ENCODE data around the gene CCNY. TPM values are rescaled to one million over a fixed set of nuclear protein-coding genes. Genes with fewer than 3 reads are reported as not detected.

CCNY gene
- total and polyA plus RNA-seq, 2 of the 4 experiments (the other 2 are of a cell fraction), result 38.0 to 131 TPM

DNA sequence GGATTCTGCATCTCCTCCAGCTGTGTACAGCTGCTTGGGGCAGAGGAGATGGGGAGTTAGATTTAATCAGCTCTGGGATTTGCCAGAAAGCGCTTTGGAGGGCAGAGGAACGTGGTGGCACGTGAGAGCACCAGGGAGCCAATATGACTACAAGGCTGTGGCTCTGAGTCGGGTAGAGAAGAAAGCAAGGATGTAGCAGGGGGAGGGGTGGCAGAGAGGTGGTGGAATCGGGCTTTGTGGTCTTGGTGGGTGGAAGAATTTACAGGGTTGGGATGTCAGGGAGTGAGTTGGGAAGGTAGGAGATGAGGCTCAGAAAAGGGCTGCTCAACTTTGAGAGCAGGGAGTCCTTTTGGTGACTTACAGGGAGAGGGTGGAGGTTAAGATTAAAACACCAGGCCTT is 113.6 kb downstream of the CCNY start:
- Histone ChIP-seq H2BK5ac (ENCODE audit: low read depth, low read length, poor library complexity, severe bottlenecking) (no peak overlapping the region), H4K8ac (ENCODE audit: low read depth in 2 of 2, low read length in 2 of 2) (peak overlapping the region in 1 of 2 experiments; percentile 7; a peak in 1 of 4 replicates), H2AK9ac (replicated peaks; ENCODE audit: low read depth, low read length, poor library complexity) (peak overlapping the region; percentile 31), H2BK15ac (ENCODE audit: low read depth, low read length) (peak overlapping the region; percentile 43; the same call in 1 of the 3 replicates), H3K4ac (ENCODE audit: low read depth, low read length) (peak overlapping the region; percentile 43), H3K23ac (ENCODE audit: low read depth, low read length) (peak overlapping the region; percentile 76), H3K27ac (ENCODE audit: insufficient read depth, low read length) (no peak overlapping the region), H3K4me1 (ENCODE audit: control insufficient read depth, insufficient read depth, low read length) (peaks cover 46% of the 10 kb centered on the region), H3K27me3 (ENCODE audit: control insufficient read depth, insufficient read depth, low read length) (no peaks in the 10 kb centered on the region), H3K4me3 (ENCODE audit: insufficient read depth, low read depth, low read length) (no peak overlapping the region), H2BK120ac (ENCODE audit: low read depth, low read length) (no peak overlapping the region), H4K20me1 (ENCODE audit: insufficient read depth, low read length) (peaks cover 67% of the 10 kb centered on the region), H4K5ac (ENCODE audit: low read depth, low read length) (peak overlapping the region; percentile 5; the same call in 1 of the 2 replicates), H2AFZ (replicated peaks; ENCODE audit: low read length, poor library complexity) (no peak overlapping the region), H2BK20ac (ENCODE audit: low read depth, low read length) (no peak overlapping the region), H3K9me1 (ENCODE audit: insufficient read depth, low read length) (peaks cover 47% of the 10 kb centered on the region), H3K56ac (ENCODE audit: extremely low read depth, insufficient read depth, low read length) (no peak overlapping the region), H3K79me1 (ENCODE audit: low read depth in 1 of 2, low read length in 2 of 2) (peaks cover 52 to 80% of the 10 kb centered on the region in 2 experiments), H3K36me3 (ENCODE audit: control insufficient read depth, insufficient read depth, low read length) (no peaks in the 10 kb centered on the region), H3K18ac (ENCODE audit: low read depth, low read length) (no peak overlapping the region), H3K14ac (replicated peaks; ENCODE audit: low read depth, low read length) (peak overlapping the region; percentile 65; the same call in 1 of the 2 replicates), H3K9ac (ENCODE audit: low read depth, low read length) (no peak overlapping the region), H3K9me3 (ENCODE audit: control insufficient read depth, insufficient read depth, low read length) (no peaks in the 10 kb centered on the region), H4K91ac (ENCODE audit: insufficient read depth, low read depth, low read length) (no peak overlapping the region), H3K4me2 (ENCODE audit: low read depth, low read length) (no peak overlapping the region), H2AK5ac (ENCODE audit: low read depth, low read length) (peak overlapping the region; percentile 66)
- ATAC-seq (ENCODE audit: low read depth) (no peak), DNase-seq (no peak)
- intact Hi-C loops (cut with micrococcal nuclease) (no loop called here), dilution Hi-C loops (cut with HindIII; ENCODE audit: low sequenced_read_pairs, unreplicated experiment) (no loop called here), in situ Hi-C loops (cut with MboI; ENCODE audit: low sequenced_read_pairs) (no loop called here)
- ChIA-PET POLR2A (ENCODE audit: unreplicated experiment) (no interaction called here), CTCF (no interaction called here)
- no peak for TF ChIP-seq NFE2L2 (IDR thresholded peaks at IDR 0.05; ENCODE audit: low read depth, low read length)
- TF ChIP-seq SMC3 (IDR thresholded peaks at IDR 0.05; ENCODE audit: low read depth, low read length), result no peak
- TF ChIP-seq FOS (IDR thresholded peaks at IDR 0.05; ENCODE audit: low read depth, low read length), result no peak
- TF ChIP-seq CEBPB (IDR thresholded peaks at IDR 0.05; ENCODE audit: low read depth, low read length), result no peak
- TF ChIP-seq MAFK (IDR thresholded peaks at IDR 0.05; ENCODE audit: low read depth, low read length), result no peak
- TF ChIP-seq, protein P1, sequence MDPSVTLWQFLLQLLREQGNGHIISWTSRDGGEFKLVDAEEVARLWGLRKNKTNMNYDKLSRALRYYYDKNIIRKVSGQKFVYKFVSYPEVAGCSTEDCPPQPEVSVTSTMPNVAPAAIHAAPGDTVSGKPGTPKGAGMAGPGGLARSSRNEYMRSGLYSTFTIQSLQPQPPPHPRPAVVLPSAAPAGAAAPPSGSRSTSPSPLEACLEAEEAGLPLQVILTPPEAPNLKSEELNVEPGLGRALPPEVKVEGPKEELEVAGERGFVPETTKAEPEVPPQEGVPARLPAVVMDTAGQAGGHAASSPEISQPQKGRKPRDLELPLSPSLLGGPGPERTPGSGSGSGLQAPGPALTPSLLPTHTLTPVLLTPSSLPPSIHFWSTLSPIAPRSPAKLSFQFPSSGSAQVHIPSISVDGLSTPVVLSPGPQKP (IDR thresholded peaks at IDR 0.05; ENCODE audit: borderline replicate concordance, low read depth, low read length), result no peak
- TF ChIP-seq MXI1 (IDR thresholded peaks at IDR 0.05; ENCODE audit: borderline replicate concordance, low read depth, low read length), result no peak
- TF ChIP-seq RAD21 (IDR thresholded peaks at IDR 0.05; ENCODE audit: low read length), result no peak
- no peak for TF ChIP-seq CHD1 (IDR thresholded peaks at IDR 0.05; ENCODE audit: low read depth, low read length)
- TF ChIP-seq, protein P2, sequence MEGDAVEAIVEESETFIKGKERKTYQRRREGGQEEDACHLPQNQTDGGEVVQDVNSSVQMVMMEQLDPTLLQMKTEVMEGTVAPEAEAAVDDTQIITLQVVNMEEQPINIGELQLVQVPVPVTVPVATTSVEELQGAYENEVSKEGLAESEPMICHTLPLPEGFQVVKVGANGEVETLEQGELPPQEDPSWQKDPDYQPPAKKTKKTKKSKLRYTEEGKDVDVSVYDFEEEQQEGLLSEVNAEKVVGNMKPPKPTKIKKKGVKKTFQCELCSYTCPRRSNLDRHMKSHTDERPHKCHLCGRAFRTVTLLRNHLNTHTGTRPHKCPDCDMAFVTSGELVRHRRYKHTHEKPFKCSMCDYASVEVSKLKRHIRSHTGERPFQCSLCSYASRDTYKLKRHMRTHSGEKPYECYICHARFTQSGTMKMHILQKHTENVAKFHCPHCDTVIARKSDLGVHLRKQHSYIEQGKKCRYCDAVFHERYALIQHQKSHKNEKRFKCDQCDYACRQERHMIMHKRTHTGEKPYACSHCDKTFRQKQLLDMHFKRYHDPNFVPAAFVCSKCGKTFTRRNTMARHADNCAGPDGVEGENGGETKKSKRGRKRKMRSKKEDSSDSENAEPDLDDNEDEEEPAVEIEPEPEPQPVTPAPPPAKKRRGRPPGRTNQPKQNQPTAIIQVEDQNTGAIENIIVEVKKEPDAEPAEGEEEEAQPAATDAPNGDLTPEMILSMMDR (conservative IDR thresholded peaks at IDR 0.05; ENCODE audit: low read depth, low read length), result no peak
- no peak for TF ChIP-seq POLR2A (IDR thresholded peaks at IDR 0.05; ENCODE audit: low read depth, low read length)
- no peak for TF ChIP-seq BHLHE40 (IDR thresholded peaks at IDR 0.05; ENCODE audit: low read depth, low read length)
- no TSS peak for BruUV-seq (replicated peaks)
- WGBS, 2 experiments (ENCODE audit: extremely low coverage in 2 of 2, insufficient read length in 1 of 2), result 71% methylated on average over 4 of the region's 5 CpGs; no CpG with 5 or more reads in 1 of the 2 experiments
